ENCODE data around the gene METTL6.

DNA sequence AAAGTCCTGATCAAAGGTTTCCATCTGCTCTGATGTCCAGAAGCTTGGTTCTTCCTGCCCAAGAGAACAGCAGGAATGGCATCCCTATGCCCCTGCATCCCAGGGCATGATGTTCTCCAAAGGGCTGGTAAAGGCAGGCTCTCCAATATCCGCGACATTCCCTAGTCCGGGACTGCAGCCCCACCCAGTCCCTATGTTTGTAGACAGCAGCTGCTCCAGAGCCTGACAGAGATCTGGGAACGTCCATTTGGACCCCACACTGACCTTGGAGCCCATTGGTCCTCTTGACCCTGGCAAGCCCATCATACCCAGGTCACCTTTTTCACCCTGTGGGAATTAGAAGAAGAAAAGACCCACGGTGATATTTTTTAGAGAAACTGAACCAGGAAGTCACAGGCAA lies 47.8 kb upstream of the METTL6 start:
- TF ChIP-seq, protein P1, sequence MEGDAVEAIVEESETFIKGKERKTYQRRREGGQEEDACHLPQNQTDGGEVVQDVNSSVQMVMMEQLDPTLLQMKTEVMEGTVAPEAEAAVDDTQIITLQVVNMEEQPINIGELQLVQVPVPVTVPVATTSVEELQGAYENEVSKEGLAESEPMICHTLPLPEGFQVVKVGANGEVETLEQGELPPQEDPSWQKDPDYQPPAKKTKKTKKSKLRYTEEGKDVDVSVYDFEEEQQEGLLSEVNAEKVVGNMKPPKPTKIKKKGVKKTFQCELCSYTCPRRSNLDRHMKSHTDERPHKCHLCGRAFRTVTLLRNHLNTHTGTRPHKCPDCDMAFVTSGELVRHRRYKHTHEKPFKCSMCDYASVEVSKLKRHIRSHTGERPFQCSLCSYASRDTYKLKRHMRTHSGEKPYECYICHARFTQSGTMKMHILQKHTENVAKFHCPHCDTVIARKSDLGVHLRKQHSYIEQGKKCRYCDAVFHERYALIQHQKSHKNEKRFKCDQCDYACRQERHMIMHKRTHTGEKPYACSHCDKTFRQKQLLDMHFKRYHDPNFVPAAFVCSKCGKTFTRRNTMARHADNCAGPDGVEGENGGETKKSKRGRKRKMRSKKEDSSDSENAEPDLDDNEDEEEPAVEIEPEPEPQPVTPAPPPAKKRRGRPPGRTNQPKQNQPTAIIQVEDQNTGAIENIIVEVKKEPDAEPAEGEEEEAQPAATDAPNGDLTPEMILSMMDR (IDR thresholded peaks at IDR 0.05) = no peak
- TF ChIP-seq POLR2A (IDR thresholded peaks at IDR 0.05) = no peak

Measured in heart left ventricle (tissue), 13 donors.